ENCODE results near the gene GPX2.
"Not testable (repeated sequence)": the region's sequence is repeated elsewhere in the genome, so short reads cannot be mapped to it uniquely, and the experiment has no call there.

- TF ChIP-seq, protein P1, sequence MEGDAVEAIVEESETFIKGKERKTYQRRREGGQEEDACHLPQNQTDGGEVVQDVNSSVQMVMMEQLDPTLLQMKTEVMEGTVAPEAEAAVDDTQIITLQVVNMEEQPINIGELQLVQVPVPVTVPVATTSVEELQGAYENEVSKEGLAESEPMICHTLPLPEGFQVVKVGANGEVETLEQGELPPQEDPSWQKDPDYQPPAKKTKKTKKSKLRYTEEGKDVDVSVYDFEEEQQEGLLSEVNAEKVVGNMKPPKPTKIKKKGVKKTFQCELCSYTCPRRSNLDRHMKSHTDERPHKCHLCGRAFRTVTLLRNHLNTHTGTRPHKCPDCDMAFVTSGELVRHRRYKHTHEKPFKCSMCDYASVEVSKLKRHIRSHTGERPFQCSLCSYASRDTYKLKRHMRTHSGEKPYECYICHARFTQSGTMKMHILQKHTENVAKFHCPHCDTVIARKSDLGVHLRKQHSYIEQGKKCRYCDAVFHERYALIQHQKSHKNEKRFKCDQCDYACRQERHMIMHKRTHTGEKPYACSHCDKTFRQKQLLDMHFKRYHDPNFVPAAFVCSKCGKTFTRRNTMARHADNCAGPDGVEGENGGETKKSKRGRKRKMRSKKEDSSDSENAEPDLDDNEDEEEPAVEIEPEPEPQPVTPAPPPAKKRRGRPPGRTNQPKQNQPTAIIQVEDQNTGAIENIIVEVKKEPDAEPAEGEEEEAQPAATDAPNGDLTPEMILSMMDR (IDR thresholded peaks at IDR 0.05), result not testable (repeated sequence)
- not testable (repeated sequence) for TF ChIP-seq POLR2A (IDR thresholded peaks at IDR 0.05); POLR2AphosphoS5 (IDR thresholded peaks at IDR 0.05; ENCODE audit: insufficient read depth in 1 of 2, low read depth in 1 of 2)
Observed at GRCh38 chr14:64913477-64913876, 29.1 kb downstream of the GPX2 start.
